GM21723 (cell line): ENCODE measurements around the gene TBCD.
"Not testable (repeated sequence)": the region's sequence is repeated elsewhere in the genome, so short reads cannot be mapped to it uniquely, and the experiment has no call there.

Experiments
- ATAC-seq: cut with Tn5 transposase; IDR thresholded peaks from one replicate; pipeline ENCODE4 v1.9.1; 2021; ENCODE audit warnings: mild to moderate bottlenecking, moderate library complexity; ENCODE audit not compliant: unreplicated experiment

Gene TBCD

DNA sequence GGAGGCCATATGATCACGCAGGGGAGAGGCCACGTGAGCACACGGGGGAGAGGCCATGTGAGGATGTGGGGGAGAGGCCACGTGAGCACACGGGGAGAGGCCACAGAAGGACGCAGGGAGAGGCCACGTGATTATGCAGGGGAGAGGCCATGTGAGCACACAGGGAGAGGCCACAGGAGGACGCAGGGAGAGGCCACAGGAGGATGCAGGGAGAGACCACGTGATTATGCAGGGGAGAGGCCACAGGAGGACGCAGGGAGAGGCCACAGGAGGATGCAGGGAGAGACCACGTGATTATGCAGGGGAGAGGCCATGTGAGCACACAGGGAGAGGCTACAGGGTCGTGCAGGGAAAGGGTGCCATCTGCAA, 232.4 kb downstream of the TBCD start:
- ATAC-seq, result not testable (repeated sequence)

DNA sequence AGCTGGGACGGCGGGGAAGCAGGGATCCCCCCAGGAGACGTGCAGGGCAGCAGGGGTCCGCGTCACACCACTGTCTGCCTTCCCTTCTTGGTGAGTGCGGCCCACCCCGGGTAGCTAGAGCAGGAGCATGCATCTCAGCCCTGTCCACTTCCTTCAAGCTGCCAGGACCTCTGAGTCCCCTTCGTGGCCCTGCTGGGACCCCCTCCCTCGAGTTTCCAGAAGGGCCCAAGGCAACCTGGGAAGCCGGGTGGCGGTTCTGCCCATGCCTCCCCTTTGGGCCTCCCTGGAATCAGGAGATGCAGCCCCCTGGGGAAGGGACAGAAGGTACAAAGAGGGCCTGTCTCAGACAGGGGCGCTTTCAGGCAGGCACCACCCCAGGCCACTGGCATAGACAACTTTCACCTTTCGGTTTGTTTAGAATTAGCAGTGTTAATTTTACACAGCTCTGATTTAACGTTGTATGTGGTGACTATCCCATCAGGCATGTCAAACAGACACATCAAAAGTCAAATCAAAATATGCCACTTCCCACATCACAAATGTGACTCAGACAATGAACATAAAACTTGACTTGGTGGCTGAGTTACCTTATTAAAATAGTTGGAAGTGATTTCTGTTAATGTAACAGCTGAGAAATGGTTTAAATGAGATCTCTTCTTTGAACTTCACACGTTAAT, 233.0 kb downstream of the TBCD start:
- ATAC-seq, result no peak

DNA sequence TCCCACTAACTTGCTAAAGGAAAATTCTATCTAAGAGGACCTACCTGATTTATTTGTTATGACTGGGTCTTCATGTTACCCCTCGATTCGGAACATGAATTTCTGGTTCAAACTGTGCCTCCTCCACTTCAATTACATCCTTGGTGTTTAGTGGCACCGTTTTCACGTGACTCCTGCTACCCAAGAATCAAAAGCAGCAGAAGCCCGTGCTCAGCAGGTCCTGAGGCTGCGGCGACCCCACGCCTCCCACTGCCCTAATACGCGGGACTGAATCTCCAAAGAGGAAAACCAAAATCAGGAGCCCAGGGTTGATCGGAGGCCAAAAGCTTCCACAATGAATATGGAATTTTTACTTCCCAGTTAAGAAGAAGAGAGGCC, 233.6 kb downstream of the TBCD start:
- no peak for ATAC-seq

DNA sequence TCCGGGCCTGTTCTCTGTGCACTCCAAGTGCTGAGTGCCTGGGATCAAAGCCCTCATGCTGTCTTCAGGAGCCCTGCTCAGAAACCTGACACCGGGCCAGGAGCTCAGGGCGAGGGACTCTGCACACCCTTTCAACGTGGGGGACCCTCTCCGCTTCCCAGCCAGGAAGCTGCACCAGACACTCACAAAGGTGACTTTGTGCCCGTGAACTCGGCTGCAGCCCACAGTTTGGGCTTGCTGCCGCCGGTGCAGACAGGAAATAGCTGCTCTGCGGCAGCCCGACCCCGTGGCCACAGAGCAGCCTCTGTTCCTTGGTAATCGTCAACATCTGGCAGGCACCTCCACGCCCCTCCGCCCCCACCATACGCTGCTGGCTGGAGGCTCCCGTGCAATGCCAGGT, 234.1 kb downstream of the TBCD start:
- ATAC-seq, result no peak

DNA sequence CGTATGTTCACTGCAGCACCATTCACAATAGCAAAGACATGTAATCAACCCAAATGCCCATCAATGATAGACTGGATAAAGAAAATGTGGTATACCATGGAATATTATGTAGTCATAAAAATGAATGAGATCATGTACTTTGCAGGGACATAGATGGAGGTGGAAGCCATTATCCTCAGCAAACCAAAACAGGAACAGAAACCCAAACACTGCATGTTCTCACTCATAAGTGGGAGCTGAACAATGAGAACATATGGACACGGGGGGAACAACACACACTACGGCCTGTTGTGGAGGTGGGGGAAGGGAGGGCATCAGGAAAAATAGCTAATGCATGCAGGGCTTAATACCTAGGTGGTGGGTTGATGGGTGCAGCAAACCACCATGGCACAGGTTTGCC, 237.2 kb downstream of the TBCD start:
- not testable (repeated sequence) for ATAC-seq

DNA sequence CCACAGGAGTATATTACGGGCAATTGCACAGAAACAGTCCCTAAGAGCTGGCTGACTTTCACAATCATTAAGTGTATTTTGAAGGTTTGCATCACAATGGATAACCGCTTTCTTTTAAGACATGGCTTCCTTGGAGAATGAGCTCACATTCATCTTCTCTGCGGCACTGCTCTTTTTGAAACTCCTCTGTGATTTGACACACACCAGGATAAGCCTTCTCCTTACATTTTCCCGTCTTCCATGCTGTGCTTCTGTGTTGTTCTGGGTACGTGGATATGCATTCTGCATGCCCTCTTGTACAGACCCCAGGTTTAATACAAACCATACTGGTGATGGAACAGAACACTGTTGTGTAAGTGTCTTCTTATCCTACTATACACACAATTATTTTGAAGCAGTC, 238.0 kb downstream of the TBCD start:
- ATAC-seq, result no peak

DNA sequence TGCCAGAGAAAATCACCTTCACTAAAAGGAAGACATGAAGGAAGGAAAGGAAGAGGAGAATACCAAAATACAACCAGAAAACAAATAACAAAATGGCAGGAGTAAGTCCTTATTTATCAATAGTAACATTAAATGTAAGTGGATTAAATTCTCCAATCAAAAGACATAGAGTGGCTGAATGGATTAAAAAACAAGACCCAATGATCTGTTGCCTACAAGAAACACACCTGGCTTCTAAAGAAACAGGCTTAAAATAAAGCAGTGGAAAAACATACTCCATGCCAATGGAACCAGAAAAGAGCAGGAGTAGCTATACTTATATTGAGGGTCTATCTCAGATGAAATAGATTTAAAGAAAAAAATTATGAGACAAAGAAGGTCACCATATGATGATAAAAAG, 241.1 kb downstream of the TBCD start:
- ATAC-seq, result no peak
